Activated T-cell treated with anti-CD3 and anti-CD28 coated beads, Interleukin-2, amount 50 U/mL, for 72 hours (primary cell): Measurements from ENCODE around the gene KMT2E. TPM values are rescaled to one million over a fixed set of nuclear protein-coding genes. Genes with fewer than 3 reads are reported as not detected.
A peak's percentile ranks its signal among the peaks of the same experiment; 100 is the strongest.

ENCODE experiments used
- ATAC-seq, 2 donors: fragments of 150-1000 bp; cut with Tn5 transposase; replicated peaks in 1 of 2; 2 replicates each; pipeline ENCODE4 v1.10.0; 2021; ENCODE audit warnings: moderate library complexity in 2 of 2, mild to moderate bottlenecking in 1 of 2
- DNase-seq, 2 donors: peaks; one replicate each; pipeline ENCODE4 v3.0.0; 2021 to 2022; ENCODE audit warnings: mixed read lengths in 1 of 2
- H3K27ac Mint-ChIP-seq: one replicate; pipeline ENCODE4 v1.8.0; 2022; ENCODE audit warnings: mild to moderate bottlenecking, moderate library complexity, mixed read lengths
- H3K27me3 Mint-ChIP-seq: one replicate; pipeline ENCODE4 v1.8.0; 2022; ENCODE audit warnings: low read depth, mixed read lengths
- H3K36me3 Mint-ChIP-seq, 2 donors: one replicate each; pipeline ENCODE4 v1.8.0; 2022; ENCODE audit warnings: mixed read lengths in 2 of 2, mild to moderate bottlenecking in 1 of 2; ENCODE audit not compliant: insufficient read depth in 2 of 2
- H3K4me1 Mint-ChIP-seq: one replicate; pipeline ENCODE4 v1.8.0; 2022; ENCODE audit warnings: low read depth, mixed read lengths
- H3K4me3 Mint-ChIP-seq, 2 donors: one replicate each; pipeline ENCODE4 v1.8.0; 2022; ENCODE audit warnings: mild to moderate bottlenecking in 2 of 2, mixed read lengths in 2 of 2, moderate library complexity in 2 of 2
- H3K9me3 Mint-ChIP-seq, 2 donors: one replicate each; pipeline ENCODE4 v1.8.0; 2022; ENCODE audit warnings: mixed read lengths in 2 of 2
- total RNA-seq, 2 donors: library from RNA; stranded (reverse); gene quantifications; one replicate each; pipeline ENCODE4 v1.2.3, GENCODE V29; 2022

KMT2E gene
- total RNA-seq, 2 donors from 2014 or later = 96.4 to 112 TPM

DNA sequence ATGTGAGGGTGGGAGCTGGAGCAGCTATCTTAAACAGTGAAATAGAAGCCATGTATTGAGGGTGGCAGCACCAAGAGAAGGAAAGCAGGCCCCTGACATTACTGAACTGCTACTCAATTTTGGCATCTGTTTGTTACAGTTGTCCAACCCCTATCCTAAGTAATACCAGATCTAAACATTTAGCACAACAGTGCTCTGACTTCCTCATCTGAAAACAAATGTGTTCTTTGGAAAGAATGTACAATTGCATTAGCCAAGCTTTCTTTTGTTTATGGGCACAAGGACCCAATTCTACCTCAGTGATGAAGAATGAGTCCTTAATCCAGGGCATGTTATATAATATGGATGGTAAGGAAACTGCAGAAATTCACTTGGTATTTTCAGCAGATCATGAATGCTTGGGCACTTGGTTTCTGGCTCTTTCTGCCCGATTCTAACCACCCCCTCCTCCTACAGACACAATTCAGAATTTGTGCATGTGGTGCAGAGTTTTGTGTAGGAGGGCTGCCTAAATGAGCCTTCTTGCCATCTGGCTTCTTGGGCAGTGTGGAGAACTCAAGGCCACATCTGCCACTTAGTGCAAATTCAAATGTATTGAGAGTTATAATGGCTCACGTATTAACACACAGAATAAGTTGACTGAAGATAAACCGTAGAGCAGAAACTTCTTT lies 36.9 kb upstream of the KMT2E start:
- H3K27me3 Mint-ChIP-seq = no peaks in the 10 kb centered on the region
- peak overlapping the region; percentile 63 for H3K27ac Mint-ChIP-seq
- no peak for ATAC-seq
- DNase-seq = no peak
- H3K36me3 Mint-ChIP-seq = peaks cover 0 to 1% of the 10 kb centered on the region in 2 donors
- no peaks in the 10 kb centered on the region for H3K9me3 Mint-ChIP-seq
- peaks cover 61% of the 10 kb centered on the region for H3K4me1 Mint-ChIP-seq
- no peak overlapping the region for H3K4me3 Mint-ChIP-seq

DNA sequence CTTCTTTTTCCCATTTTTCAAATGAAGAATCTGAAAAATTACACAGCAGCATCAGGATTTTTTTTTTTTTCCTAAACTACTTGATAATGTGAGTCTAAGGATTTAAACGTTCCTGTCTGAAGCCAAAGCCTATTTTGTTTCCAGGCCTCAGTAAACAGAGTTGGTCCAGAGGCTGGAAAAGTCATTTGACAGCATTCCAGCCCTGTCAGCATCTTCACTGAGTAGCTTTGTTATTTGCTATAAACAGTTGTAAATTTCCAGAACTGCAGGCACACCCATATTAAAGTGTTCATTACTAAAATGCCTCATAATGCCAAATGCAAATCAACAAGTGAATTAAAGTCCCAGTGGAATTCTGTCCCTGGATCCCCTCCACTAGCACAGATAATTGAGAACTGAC lies 35.5 kb upstream of the KMT2E start:
- ATAC-seq (no peak), DNase-seq (no peak)
- no peaks in the 10 kb centered on the region for H3K36me3 Mint-ChIP-seq
- no peaks in the 10 kb centered on the region for H3K27me3 Mint-ChIP-seq
- peaks cover 71% of the 10 kb centered on the region for H3K4me1 Mint-ChIP-seq
- no peaks in the 10 kb centered on the region for H3K9me3 Mint-ChIP-seq
- H3K4me3 Mint-ChIP-seq = no peak overlapping the region
- H3K27ac Mint-ChIP-seq = no peak overlapping the region

DNA sequence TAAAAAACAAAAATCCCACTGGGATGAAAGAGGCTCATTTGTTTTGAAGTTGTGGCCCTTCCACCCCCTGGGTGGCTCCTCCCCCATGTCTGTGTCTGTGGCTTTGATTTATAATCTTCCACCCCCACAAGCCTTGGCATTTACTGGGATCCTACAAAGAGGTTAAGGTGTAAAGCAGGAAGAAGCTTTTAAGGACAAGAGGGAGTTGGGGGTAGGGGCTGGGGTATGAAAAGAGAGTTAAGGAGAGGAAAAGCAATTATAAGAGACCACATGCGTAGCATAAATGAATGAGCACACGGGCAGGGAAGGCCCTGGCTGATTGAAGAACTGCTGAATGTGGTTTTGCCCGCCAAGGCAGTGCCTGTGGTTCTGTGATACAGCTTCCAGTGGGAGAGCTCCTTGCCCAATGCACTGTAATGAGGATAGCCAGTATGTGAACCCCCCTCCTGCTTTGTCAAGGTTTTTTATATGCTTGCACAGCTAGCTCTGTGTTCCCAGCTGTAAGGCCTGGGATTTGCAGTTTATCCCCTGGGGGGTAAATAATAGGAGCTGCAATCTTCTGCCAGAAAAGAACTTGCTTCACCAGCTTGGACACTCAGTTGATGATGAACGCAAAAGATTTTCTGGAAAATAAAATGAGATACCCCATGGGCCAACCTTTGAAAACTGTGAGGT lies 34.7 kb upstream of the KMT2E start:
- Mint-ChIP-seq H3K9me3 (no peaks in the 10 kb centered on the region), H3K36me3 (no peaks in the 10 kb centered on the region), H3K4me3 (no peak overlapping the region), H3K4me1 (peaks cover 66% of the 10 kb centered on the region), H3K27ac (no peak overlapping the region), H3K27me3 (no peaks in the 10 kb centered on the region)
- no peak for DNase-seq
- no peak for ATAC-seq

DNA sequence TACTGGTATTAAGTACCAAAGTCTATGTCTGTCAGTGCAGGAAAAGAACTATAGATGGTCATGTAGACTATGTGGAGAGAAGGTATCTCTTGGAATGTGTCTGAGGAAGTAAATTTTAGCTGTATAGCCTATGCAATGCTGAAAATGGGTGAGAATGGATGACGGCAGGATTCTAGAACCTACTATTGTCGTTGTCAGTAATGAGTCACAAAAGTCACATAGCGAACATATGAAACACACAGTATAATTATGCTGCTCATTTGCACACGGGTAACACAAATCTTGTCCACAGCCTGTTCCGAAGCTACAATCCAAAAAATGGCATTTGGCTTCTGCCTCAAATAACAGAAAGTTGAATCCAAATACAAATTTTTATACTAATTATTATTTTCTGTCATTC lies 33.6 kb upstream of the KMT2E start:
- Mint-ChIP-seq H3K27me3 (no peaks in the 10 kb centered on the region), H3K9me3 (no peaks in the 10 kb centered on the region), H3K27ac (no peak overlapping the region), H3K36me3 (no peaks in the 10 kb centered on the region), H3K4me3 (no peak overlapping the region), H3K4me1 (peaks cover 77% of the 10 kb centered on the region)
- DNase-seq = no peak
- no peak for ATAC-seq

GRCh38 chr7:104980841-104981671 lies 32.9 kb upstream of the KMT2E start:
- peak overlapping the region in 1 of 2 donors; percentile 54 for H3K4me3 Mint-ChIP-seq
- peaks cover 76% of the 10 kb centered on the region for H3K4me1 Mint-ChIP-seq
- no peaks in the 10 kb centered on the region for H3K36me3 Mint-ChIP-seq

DNA sequence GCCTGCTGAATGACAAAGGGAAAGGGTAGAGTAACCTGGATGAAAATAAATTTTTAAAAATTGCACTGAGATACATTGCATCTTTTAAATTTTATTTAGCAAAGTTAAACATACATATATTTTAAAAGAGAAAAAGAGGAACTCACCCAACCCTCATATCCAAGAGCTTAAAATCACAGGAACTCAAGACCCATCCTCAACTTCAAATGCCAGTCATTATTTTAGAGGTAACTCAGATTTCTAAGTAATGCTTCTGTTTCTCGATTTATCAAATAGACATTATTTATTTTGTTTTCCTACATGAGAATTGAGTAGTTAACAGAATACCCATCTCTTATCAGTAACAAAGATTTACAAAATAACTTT lies 32.4 kb upstream of the KMT2E start:
- ATAC-seq (no peak), DNase-seq (no peak)
- H3K4me1 Mint-ChIP-seq = peaks cover 75% of the 10 kb centered on the region
- peak overlapping the region in 1 of 2 donors; percentile 54 for H3K4me3 Mint-ChIP-seq
- peak overlapping the region; percentile 91 for H3K27ac Mint-ChIP-seq
- no peaks in the 10 kb centered on the region for H3K36me3 Mint-ChIP-seq
- no peaks in the 10 kb centered on the region for H3K9me3 Mint-ChIP-seq
- H3K27me3 Mint-ChIP-seq = no peaks in the 10 kb centered on the region

More at GRCh38 chr7:104980841-104981671, 32.9 kb upstream of the KMT2E start:
- ATAC-seq (no peak), DNase-seq (no peak)
- Mint-ChIP-seq H3K27ac (peak overlapping the region; percentile 91), H3K9me3 (no peaks in the 10 kb centered on the region), H3K27me3 (no peaks in the 10 kb centered on the region)

DNA sequence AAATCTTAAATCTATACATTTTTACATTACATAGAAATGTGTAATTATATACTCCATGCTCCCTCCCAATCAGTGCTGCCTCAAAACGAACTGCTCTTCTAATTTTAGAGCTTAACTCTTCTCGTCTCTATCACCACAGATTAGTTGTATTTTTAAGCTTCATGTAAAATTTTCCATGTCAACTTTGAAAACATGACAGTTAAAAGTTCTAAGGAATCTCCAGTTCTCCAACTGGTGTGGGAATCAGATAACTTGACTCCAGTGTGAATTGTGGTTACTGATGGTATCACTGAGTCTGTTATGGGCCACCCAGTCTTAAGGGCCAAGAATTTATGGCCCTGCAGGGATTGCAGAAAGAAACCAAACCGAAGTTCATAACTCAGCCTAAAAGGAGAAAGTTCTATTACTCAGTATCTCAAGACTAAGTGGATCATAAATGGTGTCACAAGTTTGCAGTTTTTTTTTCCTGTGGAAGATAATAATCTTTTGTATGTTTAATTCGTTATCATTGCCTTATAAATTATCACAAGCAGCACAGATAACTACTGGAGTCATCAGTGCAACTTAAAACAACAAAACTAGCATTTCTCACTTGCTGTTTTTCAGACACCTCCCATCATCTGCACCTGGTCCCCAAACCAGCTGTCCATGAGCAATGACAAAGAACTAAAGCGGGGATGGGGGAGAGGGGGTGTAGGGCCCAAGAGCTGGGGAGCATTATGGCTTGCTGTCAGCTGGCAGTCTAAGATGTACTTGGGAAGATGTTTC lies 31.5 kb upstream of the KMT2E start:
- Mint-ChIP-seq H3K4me3 (peak overlapping the region; percentile 96 to 98), H3K27me3 (no peaks in the 10 kb centered on the region), H3K9me3 (no peaks in the 10 kb centered on the region), H3K27ac (peak overlapping the region; percentile 99), H3K36me3 (no peaks in the 10 kb centered on the region), H3K4me1 (peaks cover 75% of the 10 kb centered on the region)
- DNase-seq (no peak), ATAC-seq (no peak)

DNA sequence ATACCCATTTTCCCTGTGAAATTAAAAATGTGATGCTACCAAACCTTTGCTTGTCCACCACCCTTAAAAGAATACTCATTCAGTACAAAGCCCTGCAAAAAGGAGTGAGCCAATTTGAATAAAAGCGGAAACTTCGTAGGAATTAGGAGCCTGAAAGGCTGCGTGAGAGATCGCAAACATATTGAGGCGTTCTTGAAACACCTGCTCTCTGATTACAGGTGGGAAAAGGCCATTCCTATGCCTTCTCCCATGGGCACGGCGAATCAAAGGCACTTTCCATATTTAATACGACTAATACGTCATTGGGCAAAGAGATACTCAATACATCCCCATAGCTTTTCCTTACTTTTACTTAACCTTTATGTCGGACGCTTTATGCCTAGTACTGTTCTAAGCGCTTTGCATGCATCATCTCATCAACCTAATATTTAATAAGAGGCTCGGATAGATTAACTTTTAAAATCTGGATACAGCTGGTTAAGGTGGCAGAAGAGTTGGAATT lies 30.9 kb upstream of the KMT2E start:
- Mint-ChIP-seq H3K4me3 (peak overlapping the region; percentile 96 to 98), H3K27ac (peak overlapping the region; percentile 99), H3K4me1 (peaks cover 78% of the 10 kb centered on the region), H3K27me3 (no peaks in the 10 kb centered on the region), H3K36me3 (no peaks in the 10 kb centered on the region), H3K9me3 (no peaks in the 10 kb centered on the region)
- DNase-seq (no peak), ATAC-seq (no peak)

DNA sequence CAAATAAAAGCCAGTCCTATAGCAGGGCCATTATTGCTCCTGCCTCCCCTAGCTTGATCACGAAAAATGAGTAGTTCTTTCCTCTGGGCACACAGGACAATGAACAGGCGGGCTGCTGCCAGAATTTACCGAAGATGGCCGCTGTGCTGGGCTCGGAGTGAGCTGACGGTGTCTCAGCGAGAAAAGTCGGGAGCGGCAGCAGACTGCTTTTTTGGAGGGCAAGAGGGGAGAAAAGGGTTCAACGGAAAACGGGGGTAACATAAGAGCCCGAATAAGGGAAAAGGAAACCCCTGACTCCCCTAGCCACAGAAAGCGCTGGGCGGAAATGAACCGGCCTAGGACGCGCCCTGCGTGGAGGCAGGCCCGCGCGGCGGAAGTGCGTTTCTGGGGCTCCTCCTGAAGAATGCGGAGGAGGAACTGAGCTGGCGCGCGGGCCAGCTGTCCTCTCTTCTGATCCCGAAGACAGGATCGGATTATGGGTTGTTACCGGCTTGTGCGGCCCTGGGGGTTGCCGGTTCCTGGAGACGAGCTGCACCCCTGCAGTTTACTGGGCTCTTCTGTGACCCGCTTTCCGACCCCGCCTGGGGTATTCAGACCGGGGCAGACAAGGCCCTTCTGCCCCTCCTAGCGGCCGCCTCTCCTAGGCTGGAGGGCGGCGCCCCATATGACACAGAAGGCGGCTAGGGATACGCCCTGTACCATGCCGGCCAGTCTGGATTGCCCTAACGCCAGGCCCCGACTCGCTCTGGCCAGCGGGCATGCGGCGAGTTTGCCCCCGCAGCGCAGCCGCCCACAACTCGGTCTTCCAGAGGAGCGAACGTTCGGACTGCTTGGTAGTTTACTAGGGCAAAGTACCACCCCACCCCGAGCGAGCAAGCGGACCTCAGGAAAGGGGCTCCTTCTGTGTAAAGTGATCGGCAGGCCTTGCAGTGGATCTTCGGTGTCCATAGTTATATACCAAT lies 30.1 kb upstream of the KMT2E start:
- peak; percentile 86 to 88 for DNase-seq
- no peaks in the 10 kb centered on the region for H3K27me3 Mint-ChIP-seq
- peaks cover 77% of the 10 kb centered on the region for H3K4me1 Mint-ChIP-seq
- H3K4me3 Mint-ChIP-seq = peak overlapping the region; percentile 96 to 98
- no peaks in the 10 kb centered on the region for H3K9me3 Mint-ChIP-seq
- H3K36me3 Mint-ChIP-seq = no peaks in the 10 kb centered on the region
- peak; percentile 94 for ATAC-seq
- peak overlapping the region; percentile 99 for H3K27ac Mint-ChIP-seq

GRCh38 chr7:104984585-104985258 lies 29.3 kb upstream of the KMT2E start:
- Mint-ChIP-seq H3K9me3 (no peaks in the 10 kb centered on the region), H3K4me3 (peak overlapping the region; percentile 96 to 98), H3K4me1 (peaks cover 70% of the 10 kb centered on the region), H3K36me3 (no peaks in the 10 kb centered on the region), H3K27ac (peak overlapping the region; percentile 99), H3K27me3 (no peaks in the 10 kb centered on the region)
- no peak for ATAC-seq
- DNase-seq = no peak

GRCh38 chr7:104985259-104985617 lies 28.8 kb upstream of the KMT2E start:
- H3K36me3 Mint-ChIP-seq = no peaks in the 10 kb centered on the region
- ATAC-seq (no peak), DNase-seq (no peak)
- H3K9me3 Mint-ChIP-seq = no peaks in the 10 kb centered on the region
- peaks cover 65% of the 10 kb centered on the region for H3K4me1 Mint-ChIP-seq
- H3K4me3 Mint-ChIP-seq = peak overlapping the region; percentile 96 to 98
- H3K27ac Mint-ChIP-seq = peak overlapping the region; percentile 99
- H3K27me3 Mint-ChIP-seq = no peaks in the 10 kb centered on the region
